Stimulated activated CD8-positive, alpha-beta memory T cell treated with anti-CD3 and anti-CD28 coated beads, Interleukin-12 subunit alpha, Interleukin-12 subunit beta, amount 100 ng/mL, for 24 hours (primary cell): ENCODE data around the gene CFAP57.
"Not testable (repeated sequence)": the region's sequence is repeated elsewhere in the genome, so short reads cannot be mapped to it uniquely, and the experiment has no call there.

Source experiments
- DNase-seq: peaks from one replicate; pipeline ENCODE4 v3.0.0-alpha.2; 2020; ENCODE audit errors: extremely low read depth

The CFAP57 gene

GRCh38 chr1:43174873-43175272 is 2.7 kb downstream of the CFAP57 start:
- DNase-seq, result no peak

DNA sequence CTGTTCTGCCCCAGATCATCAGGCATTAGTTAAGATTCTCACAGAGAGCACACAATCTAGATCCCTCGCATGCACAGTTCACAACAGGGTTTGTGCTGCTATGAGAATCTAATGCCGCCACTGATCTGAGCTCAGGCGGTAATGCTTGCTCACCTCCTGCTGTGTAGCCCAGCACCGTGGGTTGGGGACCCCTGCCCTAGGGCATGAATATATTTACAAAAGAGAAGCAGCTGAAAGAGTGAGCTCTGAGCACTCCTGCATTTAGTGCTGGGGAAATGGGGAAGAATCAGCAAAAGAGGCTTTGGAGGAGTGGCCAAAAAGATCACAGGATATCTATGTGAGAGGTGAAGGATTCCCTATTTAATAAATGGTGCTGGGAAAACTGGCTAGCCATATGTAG is 5.6 kb downstream of the CFAP57 start:
- DNase-seq, result no peak

GRCh38 chr1:43184388-43184787 is 12.3 kb downstream of the CFAP57 start:
- no peak for DNase-seq

- DNase-seq, result no peak
Observed at GRCh38 chr1:43184995-43185394, 12.9 kb downstream of the CFAP57 start.

DNA sequence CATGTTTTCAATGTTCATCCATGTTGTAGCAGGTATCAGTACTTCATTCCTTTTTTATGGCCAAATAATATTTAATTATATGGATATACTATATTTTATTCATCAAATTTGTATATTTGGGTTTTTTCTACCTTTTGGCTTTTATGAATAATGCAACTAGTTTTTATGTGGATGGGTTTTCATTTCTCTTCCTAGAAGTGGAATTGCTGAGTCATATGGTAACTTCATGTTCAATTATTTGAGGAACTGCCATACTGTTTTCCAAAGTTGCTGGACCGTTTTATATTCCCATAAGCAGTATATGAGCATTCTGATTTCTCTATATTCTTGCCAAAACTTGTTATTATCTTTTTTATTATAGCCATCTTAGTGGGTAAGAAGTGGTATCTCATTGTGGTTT is 16.0 kb downstream of the CFAP57 start:
- no peak for DNase-seq

DNA sequence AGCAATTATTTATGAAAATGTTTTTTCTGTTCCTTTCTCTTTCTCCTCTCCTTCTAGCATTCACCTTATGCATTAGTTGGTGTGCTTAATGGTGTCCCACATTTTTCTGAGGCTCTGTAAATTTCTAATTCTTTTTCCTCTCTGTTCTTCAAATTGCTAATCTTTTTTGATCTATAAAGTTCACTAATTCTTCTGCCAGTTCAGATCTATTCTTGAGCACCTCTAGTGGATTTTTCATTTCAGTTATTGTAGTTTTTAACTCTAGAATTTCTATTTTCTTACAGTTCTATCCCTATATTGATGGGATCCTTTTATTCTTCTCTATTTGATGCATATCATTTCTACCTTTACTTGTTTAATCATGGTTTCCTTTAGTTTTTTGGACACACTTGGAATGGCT is 22.4 kb downstream of the CFAP57 start:
- DNase-seq, result no peak

GRCh38 chr1:43197343-43198127 is 25.4 kb downstream of the CFAP57 start:
- DNase-seq, result no peak

- DNase-seq, result no peak
Observed at GRCh38 chr1:43199093-43199726, 27.1 kb downstream of the CFAP57 start.

- DNase-seq, result no peak
Observed at GRCh38 chr1:43203859-43204258, 31.7 kb downstream of the CFAP57 start.

GRCh38 chr1:43204394-43204793 is 32.3 kb downstream of the CFAP57 start:
- no peak for DNase-seq

DNA sequence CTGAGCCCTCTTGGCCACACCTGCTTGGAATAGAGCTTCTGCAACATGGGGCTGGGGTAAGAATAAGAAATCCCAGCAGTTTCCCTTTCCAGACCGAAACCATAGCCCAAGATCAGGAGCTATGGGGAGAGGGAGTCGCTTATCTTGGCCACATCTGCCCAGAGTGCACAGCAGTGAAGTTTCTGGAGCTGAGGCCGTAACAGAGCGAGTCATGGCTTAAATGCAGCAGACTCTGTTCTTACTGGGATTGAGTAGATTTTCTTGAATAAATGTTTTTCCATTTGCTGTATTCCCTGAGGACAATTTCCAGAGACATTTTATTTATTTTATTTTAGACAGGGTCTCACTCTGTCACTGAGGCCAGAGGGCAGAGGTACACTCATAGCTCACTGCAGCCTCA is 33.5 kb downstream of the CFAP57 start:
- DNase-seq, result no peak

GRCh38 chr1:43206600-43207228 is 34.6 kb downstream of the CFAP57 start:
- no peak for DNase-seq

DNA sequence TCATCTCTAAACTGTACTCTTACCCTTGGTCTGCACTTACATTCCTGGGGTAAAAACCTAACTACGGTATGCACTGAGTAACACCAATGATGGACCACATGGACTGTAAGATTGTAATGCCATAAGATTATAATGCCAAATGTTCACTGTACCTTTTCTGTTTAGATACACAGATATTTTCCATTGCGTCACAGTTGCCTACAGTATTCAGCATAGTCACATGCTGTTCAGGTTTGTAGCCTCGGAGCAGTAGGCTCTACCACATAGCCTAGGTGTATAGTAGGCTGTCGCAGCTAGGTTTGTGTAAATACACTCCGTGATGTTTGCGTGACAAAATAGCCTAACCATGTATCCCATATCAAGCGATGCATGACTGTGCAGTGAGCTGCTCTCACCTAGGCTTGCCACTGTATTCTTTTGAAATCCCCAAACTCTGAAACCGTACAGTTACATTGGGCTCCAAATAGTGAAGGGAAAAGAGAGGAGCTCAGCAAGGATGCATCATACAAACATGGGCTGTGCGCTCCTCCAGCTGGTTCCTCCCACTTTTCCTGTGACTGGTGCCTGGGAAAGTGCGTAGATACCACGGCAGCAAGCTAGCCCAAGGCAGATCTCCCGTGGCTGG is 35.2 kb downstream of the CFAP57 start:
- no peak for DNase-seq

GRCh38 chr1:43208277-43208676 is 36.1 kb downstream of the CFAP57 start:
- DNase-seq, result not testable (repeated sequence)

DNA sequence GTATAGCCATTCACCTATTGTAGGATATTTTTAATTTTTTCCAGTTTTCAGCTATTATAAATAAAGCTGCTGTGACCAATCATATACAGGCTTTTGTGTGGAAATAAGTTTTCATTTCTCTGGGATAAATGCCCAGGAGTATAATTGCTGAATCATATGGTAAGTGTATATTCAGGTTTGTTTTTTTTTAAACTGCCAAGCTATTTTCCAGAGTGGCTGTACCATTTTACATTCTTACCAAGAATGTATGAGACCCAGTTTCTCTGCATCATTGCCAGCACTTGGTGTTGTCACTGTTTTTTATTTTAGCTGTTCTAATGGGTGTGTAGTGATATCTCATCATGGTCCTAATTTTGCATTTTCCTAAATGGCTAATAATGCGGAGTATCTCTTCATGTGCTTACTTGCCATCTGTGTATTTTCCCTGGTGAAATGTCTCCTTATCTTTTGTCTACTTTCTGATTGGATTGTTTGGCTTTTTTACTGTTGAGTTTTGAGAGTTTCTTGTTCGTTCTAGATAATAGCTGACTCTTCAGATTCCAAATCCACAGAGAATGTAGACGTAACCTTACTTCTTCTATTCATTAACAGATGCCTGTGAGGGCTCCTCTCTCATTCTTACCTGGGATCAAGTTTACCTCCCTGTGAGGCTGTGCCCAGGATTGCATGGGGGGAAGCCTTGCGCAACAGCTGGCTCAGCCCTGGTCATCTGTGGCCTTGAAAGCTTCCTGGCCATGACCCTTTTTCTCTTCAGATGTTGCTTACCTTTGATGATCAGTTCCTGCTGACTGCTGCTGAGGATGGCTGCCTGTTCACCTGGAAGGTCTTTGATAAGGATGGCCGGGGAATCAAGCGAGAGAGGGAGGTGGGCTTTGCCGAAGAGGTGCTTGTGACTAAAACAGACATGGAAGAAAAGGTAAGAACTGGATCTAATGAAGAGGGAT is 42.6 kb downstream of the CFAP57 start:
- DNase-seq, result no peak

GRCh38 chr1:43217747-43218146 is 45.6 kb downstream of the CFAP57 start:
- no peak for DNase-seq

DNA sequence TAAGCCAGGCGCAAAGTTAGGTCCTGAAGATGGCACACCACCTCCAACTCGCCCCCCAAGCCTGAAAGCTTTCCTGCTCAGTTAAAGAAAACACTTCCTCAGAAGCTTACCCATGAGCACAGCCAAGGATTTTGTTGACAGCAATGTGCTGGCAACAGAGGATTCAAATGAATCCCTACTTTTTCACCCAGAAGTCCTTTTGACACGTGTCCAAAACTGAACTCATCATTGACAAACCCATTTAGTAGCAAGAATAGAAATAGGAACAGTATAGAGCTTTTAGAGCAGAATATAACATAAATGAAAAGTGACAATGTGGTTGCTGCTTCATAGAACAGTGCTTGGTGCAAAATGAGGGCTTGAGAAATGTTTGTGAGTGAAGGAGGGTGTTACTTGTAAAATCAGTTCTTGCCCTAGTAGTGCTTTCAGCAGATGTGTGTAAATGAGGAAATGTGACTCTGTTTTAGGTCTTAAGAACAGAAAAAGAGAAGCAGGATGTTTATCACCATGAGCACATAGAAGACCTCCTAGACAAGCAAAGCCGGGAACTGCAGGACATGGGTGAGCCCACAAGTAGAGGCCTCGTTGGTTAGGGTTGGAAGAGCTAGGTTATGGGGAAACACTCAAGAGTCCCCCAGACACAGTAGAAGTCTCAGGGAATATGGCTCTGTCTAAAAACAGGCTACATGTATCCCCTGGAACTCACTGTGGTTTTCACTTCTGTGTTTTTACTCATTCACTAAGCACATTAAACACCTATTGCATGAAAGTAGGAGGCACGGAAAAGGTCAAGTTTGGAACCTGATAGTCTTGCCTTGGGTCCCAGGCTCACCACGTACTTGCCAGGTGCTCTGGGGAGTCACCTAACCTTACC is 49.0 kb downstream of the CFAP57 start:
- no peak for DNase-seq

DNA sequence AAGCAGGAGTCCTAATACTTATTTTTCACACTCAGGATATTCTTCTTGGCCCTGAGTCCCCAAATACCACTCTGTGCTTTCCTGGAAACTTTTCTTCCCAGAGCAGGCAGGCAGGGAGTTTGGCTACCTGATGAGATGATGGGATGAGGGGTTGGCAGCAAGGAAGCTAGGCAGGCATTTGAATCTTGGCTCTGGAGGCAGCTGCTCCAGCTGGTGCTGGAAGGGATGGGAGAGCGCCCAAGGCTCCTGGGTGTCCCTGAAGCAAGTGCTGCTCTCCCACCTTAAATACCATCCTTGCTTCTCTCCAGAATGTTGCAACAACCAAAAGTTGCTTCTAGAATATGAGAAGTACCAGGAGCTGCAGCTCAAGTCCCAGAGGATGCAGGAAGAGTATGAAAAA is 49.7 kb downstream of the CFAP57 start:
- no peak for DNase-seq

DNA sequence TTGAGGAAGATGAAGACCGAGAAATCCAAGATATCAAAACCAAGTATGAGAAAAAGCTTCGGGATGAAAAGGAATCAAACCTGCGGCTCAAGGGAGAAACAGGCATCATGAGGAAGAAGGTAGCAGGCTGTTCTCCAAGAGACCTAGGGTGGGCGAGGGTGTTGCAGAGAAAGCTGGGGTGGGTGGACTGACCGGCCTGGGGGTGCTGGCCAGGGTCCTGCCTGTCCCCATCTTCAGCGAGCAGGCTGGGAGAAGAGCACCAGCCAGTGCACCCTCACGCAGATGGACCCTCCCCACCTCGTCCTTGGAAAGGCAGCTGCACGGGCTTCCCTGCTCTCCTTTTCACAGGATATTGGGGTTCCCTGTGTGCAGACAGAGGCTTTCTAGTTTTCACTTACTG is 50.7 kb downstream of the CFAP57 start:
- DNase-seq, result no peak

DNA sequence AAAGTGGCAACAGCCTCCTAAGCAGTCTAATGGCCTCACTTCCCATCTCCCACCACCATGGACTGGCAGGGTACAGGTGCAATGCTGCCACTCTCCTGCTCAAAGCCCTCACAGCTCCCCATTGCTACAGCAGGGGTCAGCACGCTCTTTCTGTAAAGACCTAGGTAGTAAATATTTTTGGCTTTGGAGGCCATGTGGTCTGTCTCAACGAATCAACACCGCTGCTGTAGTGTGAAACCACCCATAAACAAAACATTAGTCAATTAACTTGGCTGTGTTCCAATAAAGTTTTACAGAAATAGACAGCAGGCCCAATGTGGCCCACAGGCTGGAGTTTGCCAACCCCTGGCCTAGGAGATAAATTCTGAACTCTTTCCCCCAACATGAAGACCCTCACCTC is 53.0 kb downstream of the CFAP57 start:
- DNase-seq, result no peak
